ENCODE results near the gene ZNF398. TPM values are rescaled to one million over a fixed set of nuclear protein-coding genes. Genes with fewer than 3 reads are reported as not detected.

The ZNF398 gene, protein sequence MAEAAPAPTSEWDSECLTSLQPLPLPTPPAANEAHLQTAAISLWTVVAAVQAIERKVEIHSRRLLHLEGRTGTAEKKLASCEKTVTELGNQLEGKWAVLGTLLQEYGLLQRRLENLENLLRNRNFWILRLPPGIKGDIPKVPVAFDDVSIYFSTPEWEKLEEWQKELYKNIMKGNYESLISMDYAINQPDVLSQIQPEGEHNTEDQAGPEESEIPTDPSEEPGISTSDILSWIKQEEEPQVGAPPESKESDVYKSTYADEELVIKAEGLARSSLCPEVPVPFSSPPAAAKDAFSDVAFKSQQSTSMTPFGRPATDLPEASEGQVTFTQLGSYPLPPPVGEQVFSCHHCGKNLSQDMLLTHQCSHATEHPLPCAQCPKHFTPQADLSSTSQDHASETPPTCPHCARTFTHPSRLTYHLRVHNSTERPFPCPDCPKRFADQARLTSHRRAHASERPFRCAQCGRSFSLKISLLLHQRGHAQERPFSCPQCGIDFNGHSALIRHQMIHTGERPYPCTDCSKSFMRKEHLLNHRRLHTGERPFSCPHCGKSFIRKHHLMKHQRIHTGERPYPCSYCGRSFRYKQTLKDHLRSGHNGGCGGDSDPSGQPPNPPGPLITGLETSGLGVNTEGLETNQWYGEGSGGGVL
- 10 to 100 TPM; 27.6 to 28.9 TPM for total RNA-seq

DNA sequence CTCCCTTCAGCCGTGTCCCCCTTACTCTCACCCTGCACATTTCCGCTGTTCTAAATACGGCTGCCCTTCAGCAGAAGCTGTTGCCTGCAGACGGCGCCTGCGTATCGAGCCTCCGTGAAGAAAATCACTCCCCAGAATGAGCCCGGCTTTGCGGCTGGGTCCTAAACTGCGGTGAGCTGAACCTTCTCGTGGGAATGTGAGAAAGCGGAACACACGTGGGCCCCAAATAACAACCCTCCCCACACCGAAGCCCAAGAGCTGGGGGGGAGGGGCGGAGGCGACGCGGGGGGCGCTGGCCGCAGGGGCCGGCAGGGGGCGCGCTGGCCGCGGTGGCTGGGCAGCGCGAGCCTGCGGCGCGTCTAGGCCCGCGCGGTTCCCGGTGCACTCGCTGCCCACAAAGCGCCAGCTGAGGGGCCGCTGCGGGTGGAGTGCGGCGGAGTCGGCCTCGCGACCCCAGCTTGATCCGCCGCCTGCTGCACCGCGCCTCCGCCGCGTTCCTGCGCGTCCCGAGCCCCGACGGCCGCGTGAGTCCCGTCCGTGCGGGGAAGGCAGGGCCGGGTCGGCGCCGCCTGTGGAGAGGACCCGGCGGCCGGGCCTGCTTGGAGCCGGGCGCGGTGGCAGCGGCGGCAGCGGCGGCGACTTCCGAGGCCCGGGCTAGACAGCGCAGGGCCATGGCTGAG is at the start of gene ZNF398:
ZNF398 (plus strand) TSS at position 382 of the 680 bp plus-strand sequence; CDS start at position 672, 290 bp downstream.
- H3K27ac ChIP-seq: peak within 1 kb of the TSS; percentile 85 to 93
- no peaks in the 10 kb centered on the region for H3K4me1 ChIP-seq (replicated peaks)
- H3K9me3 ChIP-seq: no peaks in the 10 kb centered on the region
- intact Hi-C loops (cut with DNase I): loop anchor here (2.0 kb wide), 1 partner anchor 20 kb away; the partner anchor contains the start of gene ZNF425
- under 1% methylated on average over 40 of the region's 79 CpGs for WGBS
- peak; percentile 59 for DNase-seq (ENCODE audit: low spot score)
- H3K36me3 ChIP-seq: no peaks in the 10 kb centered on the region
- peak within 1 kb of the TSS; percentile 93 to 98 for H3K4me3 ChIP-seq
- peak; percentile 34 for TF ChIP-seq POLR2A (IDR thresholded peaks at IDR 0.05)
- TF ChIP-seq, protein P1, sequence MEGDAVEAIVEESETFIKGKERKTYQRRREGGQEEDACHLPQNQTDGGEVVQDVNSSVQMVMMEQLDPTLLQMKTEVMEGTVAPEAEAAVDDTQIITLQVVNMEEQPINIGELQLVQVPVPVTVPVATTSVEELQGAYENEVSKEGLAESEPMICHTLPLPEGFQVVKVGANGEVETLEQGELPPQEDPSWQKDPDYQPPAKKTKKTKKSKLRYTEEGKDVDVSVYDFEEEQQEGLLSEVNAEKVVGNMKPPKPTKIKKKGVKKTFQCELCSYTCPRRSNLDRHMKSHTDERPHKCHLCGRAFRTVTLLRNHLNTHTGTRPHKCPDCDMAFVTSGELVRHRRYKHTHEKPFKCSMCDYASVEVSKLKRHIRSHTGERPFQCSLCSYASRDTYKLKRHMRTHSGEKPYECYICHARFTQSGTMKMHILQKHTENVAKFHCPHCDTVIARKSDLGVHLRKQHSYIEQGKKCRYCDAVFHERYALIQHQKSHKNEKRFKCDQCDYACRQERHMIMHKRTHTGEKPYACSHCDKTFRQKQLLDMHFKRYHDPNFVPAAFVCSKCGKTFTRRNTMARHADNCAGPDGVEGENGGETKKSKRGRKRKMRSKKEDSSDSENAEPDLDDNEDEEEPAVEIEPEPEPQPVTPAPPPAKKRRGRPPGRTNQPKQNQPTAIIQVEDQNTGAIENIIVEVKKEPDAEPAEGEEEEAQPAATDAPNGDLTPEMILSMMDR (IDR thresholded peaks at IDR 0.05): peak; percentile 67 to 96 (median 76)
- TF ChIP-seq POLR2AphosphoS5 (IDR thresholded peaks at IDR 0.05): peak; percentile 20
- H3K27me3 ChIP-seq (replicated peaks; ENCODE audit: insufficient read depth): no peaks in the 10 kb centered on the region

DNA sequence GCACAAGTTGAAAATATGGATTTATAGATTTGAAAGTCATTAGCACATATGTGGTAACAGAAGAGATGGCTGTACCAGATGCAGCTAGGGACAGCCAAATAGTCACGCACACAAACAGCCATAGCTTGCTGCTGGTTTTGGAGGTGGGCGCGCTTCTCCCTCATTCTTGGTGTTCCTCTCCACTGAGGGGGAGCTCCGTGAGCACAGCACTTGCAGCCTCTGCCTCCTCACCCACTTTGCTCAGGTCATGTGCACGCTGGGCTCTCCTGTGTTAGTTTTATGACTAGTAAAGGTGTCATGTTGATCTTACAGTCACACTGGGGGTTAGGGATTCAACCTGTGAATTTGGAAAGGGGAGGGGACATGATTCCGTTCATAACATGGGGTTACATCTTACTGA is 48.2 kb upstream of the ZNF398 start:
- no peak overlapping the region for H3K4me3 ChIP-seq
- H3K9me3 ChIP-seq: no peaks in the 10 kb centered on the region
- no peaks in the 10 kb centered on the region for H3K27me3 ChIP-seq (replicated peaks; ENCODE audit: insufficient read depth)
- H3K36me3 ChIP-seq: no peaks in the 10 kb centered on the region
- 87% methylated on average over 6 of the region's 6 CpGs for WGBS
- TF ChIP-seq POLR2A (IDR thresholded peaks at IDR 0.05) (no peak), POLR2AphosphoS5 (IDR thresholded peaks at IDR 0.05) (no peak)
- TF ChIP-seq, protein P1 (IDR thresholded peaks at IDR 0.05): no peak
- DNase-seq (ENCODE audit: low spot score): no peak
- H3K27ac ChIP-seq: no peak overlapping the region
- intact Hi-C loops (cut with DNase I): loop anchor here (10.0 kb wide), 1 partner anchor 214 kb away; the partner anchor contains the start of gene EZH2
- no peaks in the 10 kb centered on the region for H3K4me1 ChIP-seq (replicated peaks)

- no peaks in the 10 kb centered on the region for H3K9me3 ChIP-seq
- H3K27ac ChIP-seq: no peak overlapping the region
- H3K36me3 ChIP-seq: peaks cover 0 to 2% of the 10 kb centered on the region in 2 donors
- H3K4me3 ChIP-seq: no peak overlapping the region
- no peak for DNase-seq (ENCODE audit: low spot score)
- 93% methylated on average over 2 of the region's 2 CpGs for WGBS
- no peaks in the 10 kb centered on the region for H3K27me3 ChIP-seq (replicated peaks; ENCODE audit: insufficient read depth)
- intact Hi-C loops (cut with DNase I): no loop called here
- TF ChIP-seq POLR2A (IDR thresholded peaks at IDR 0.05): no peak
- TF ChIP-seq, protein P1 (IDR thresholded peaks at IDR 0.05): no peak
- TF ChIP-seq POLR2AphosphoS5 (IDR thresholded peaks at IDR 0.05): no peak
- H3K4me1 ChIP-seq (replicated peaks): no peaks in the 10 kb centered on the region
Measured at GRCh38 chr7:149100821-149101220, 46.4 kb upstream of the ZNF398 start.

DNA sequence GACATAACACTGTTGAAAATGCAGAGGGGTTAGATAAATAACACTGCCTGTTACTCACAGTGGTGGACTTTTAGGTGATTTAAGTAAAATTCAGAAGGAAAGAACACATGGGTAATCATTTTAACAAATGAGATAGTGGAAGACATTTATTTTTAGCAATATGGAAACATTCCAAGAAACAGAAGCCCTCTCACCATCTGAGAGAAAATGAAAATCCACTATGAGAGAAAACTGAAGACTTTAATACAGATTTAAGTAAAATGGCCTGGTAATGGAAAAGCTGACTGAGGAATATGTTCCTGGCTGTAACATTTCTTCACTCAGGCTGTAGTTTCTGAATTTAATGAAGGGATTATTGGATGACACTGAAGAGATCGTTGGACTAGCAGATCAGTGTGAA is 44.6 kb upstream of the ZNF398 start:
- DNase-seq (ENCODE audit: low spot score): no peak
- Histone ChIP-seq H3K4me1 (replicated peaks) (no peaks in the 10 kb centered on the region), H3K4me3 (no peak overlapping the region), H3K27ac (no peak overlapping the region), H3K27me3 (replicated peaks; ENCODE audit: insufficient read depth) (no peaks in the 10 kb centered on the region), H3K9me3 (no peaks in the 10 kb centered on the region), H3K36me3 (peaks cover 0 to 2% of the 10 kb centered on the region in 2 donors)
- TF ChIP-seq, protein P1 (IDR thresholded peaks at IDR 0.05): no peak
- no peak for TF ChIP-seq POLR2AphosphoS5 (IDR thresholded peaks at IDR 0.05)
- TF ChIP-seq POLR2A (IDR thresholded peaks at IDR 0.05): no peak
- intact Hi-C loops (cut with DNase I): no loop called here
- 77% methylated on average over 1 of the region's 1 CpG for WGBS
